WTC11 (cell line): ENCODE measurements around the gene CIAPIN1. TPM values are rescaled to one million over a fixed set of nuclear protein-coding genes. Genes with fewer than 3 reads are reported as not detected.

ENCODE experiments used
- ATAC-seq: fragments of 200-7000 bp; cut with Tn5 transposase; 2 replicates; pipeline ENCODE4 v1.10.0; 2021; ENCODE audit warnings: mild to moderate bottlenecking, moderate library complexity
- CTCF ChIA-PET: fragments of 300-600 bp; sonication (Branson Sonifier 250); formaldehyde crosslinking; loops from one replicate; lab custom pipeline; 2021; ENCODE audit warnings: antibody characterized with exemption; lab: Charles Lee
- POLR2A ChIA-PET: fragments of 350-600 bp; sonication (Branson Sonifier 250); formaldehyde crosslinking; loops from one replicate; lab custom pipeline; 2021; ENCODE audit warnings: antibody characterized with exemption; lab: Charles Lee
- DNase-seq: peaks from one replicate; pipeline ENCODE4 v3.0.0; 2021; ENCODE audit warnings: low spot score
- H3K27ac Mint-ChIP-seq: 2 replicates; pipeline ENCODE4 v1.8.0; 2021; ENCODE audit warnings: mixed read lengths
- H3K27me3 Mint-ChIP-seq: 2 replicates; pipeline ENCODE4 v1.8.0; 2021; ENCODE audit warnings: low read depth, mild to moderate bottlenecking, moderate library complexity, mixed read lengths
- H3K36me3 Mint-ChIP-seq: 2 replicates; pipeline ENCODE4 v1.8.0; 2021; ENCODE audit warnings: mixed read lengths
- H3K4me1 Mint-ChIP-seq: 2 replicates; pipeline ENCODE4 v1.8.0; 2022; ENCODE audit warnings: mixed read lengths
- H3K4me3 Mint-ChIP-seq: 2 replicates; pipeline ENCODE4 v1.8.0; 2021; ENCODE audit warnings: mild to moderate bottlenecking, moderate library complexity, mixed read lengths
- H3K9me3 Mint-ChIP-seq: 2 replicates; pipeline ENCODE4 v1.8.0; 2021; ENCODE audit warnings: mixed read lengths
- CBFB ChIP-seq: sonication (generic); formaldehyde crosslinking; IDR thresholded peaks from 2 replicates; pipeline ENCODE4 v1.8.1; 2022; ENCODE audit warnings: mild to moderate bottlenecking, low read depth, missing genetic modification reagents
- CREB1 ChIP-seq: sonication (generic); formaldehyde crosslinking; IDR thresholded peaks from 2 replicates; pipeline ENCODE4 v1.8.0; 2023; ENCODE audit warnings: mild to moderate bottlenecking, missing genetic modification reagents
- HMGA2 ChIP-seq: fragments of 250-450 bp; sonication (Bioruptor Pico); IDR thresholded peaks from 2 replicates; pipeline ENCODE4 v1.4.0; 2021; ENCODE audit warnings: mild to moderate bottlenecking, moderate library complexity
- JUN ChIP-seq: sonication (generic); formaldehyde crosslinking; IDR thresholded peaks from 2 replicates; pipeline ENCODE4 v1.8.0; 2023; ENCODE audit warnings: mild to moderate bottlenecking, missing genetic modification reagents
- NFE2L1 ChIP-seq: sonication (generic); formaldehyde crosslinking; IDR thresholded peaks from 2 replicates; pipeline ENCODE4 v1.8.1; 2023; ENCODE audit warnings: missing genetic modification reagents
- TCF7 ChIP-seq: sonication (generic); formaldehyde crosslinking; IDR thresholded peaks from 2 replicates; pipeline ENCODE4 v1.8.0; 2022; ENCODE audit warnings: mild to moderate bottlenecking, low read depth, missing genetic modification reagents, moderate library complexity
- ZNF263 ChIP-seq: sonication (generic); formaldehyde crosslinking; IDR thresholded peaks from 2 replicates; pipeline ENCODE4 v1.8.1; 2022; ENCODE audit warnings: low read depth, mild to moderate bottlenecking, moderate library complexity, missing genetic modification reagents
- ZNF416 ChIP-seq: fragments of 250-450 bp; sonication (Bioruptor Pico); IDR thresholded peaks from 2 replicates; pipeline ENCODE4 v1.9.0; 2021; ENCODE audit warnings: mild to moderate bottlenecking, inconsistent platforms
- ZNF671 ChIP-seq: fragments of 250-450 bp; sonication (Bioruptor Pico); IDR thresholded peaks from 2 replicates; pipeline ENCODE4 v1.8.0; 2021; ENCODE audit warnings: mild to moderate bottlenecking
- total RNA-seq: library from RNA; stranded (reverse); gene quantifications from 3 replicates; pipeline ENCODE4 v1.2.3, GENCODE V29; 2021
- TF ChIP-seq, protein P1 (sequence below): sonication (generic); formaldehyde crosslinking; IDR thresholded peaks from 2 replicates; pipeline ENCODE4 v1.8.1; 2022; ENCODE audit warnings: low read depth, missing genetic modification reagents, borderline replicate concordance
- TF ChIP-seq, protein P2 (sequence below): fragments of 250-450 bp; sonication (Bioruptor Pico); IDR thresholded peaks from 2 replicates; pipeline ENCODE4 v1.9.0; 2021; ENCODE audit warnings: mild to moderate bottlenecking
- TF ChIP-seq, protein P3 (sequence below): fragments of 250-450 bp; sonication (Bioruptor Pico); conservative IDR thresholded peaks from 2 replicates; pipeline ENCODE4 v1.9.0; 2021; ENCODE audit warnings: mild to moderate bottlenecking
- TF ChIP-seq, protein P4 (sequence below): sonication (generic); formaldehyde crosslinking; IDR thresholded peaks from 2 replicates; pipeline ENCODE4 v1.8.1; 2022; ENCODE audit warnings: mild to moderate bottlenecking, missing genetic modification reagents, moderate library complexity, borderline replicate concordance
- TF ChIP-seq, protein P5 (sequence below): sonication (generic); formaldehyde crosslinking; IDR thresholded peaks from 2 replicates; pipeline ENCODE4 v1.8.1; 2022; ENCODE audit warnings: low read depth, mild to moderate bottlenecking, moderate library complexity, missing genetic modification reagents, borderline replicate concordance
- TF ChIP-seq, protein P6 (sequence below): sonication (generic); formaldehyde crosslinking; IDR thresholded peaks from 2 replicates; pipeline ENCODE4 v1.8.1; 2023; ENCODE audit warnings: mild to moderate bottlenecking, missing genetic modification reagents, borderline replicate concordance
- TF ChIP-seq, protein P7 (sequence below): fragments of 250-450 bp; sonication (Bioruptor Pico); IDR thresholded peaks from 2 replicates; pipeline ENCODE4 v1.9.0; 2021; ENCODE audit warnings: mild to moderate bottlenecking

The CIAPIN1 gene
- total RNA-seq, 1 experiment from 2014 or later, result 87.9 TPM

DNA sequence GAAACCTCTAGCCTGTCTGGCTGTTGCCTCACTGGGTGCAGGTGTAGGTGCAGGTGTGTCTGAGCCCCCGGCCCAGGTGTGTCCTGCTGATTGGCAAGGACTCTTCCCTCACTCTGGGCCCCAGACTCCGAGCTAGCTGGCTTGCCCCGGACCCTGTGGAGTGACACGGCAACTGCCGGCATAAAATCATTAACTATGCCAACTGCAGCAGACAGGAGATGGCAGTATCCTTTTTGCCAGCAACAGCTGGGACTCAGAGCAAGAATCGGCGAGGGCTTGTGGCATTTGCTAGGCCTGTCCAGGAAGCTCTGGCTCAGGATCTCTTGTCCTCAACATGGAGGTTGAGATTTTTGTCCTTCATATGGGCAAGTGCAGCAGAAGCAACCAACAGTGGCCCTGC lies 20.8 kb downstream of the CIAPIN1 start:
- ChIA-PET POLR2A (interaction anchor here (0.7 kb wide), 1 partner anchor 136 kb away, joined by 3 read pairs; no protein-coding TSS in a partner anchor), CTCF (interaction anchor here (0.6 to 1.2 kb wide), 2 partner anchors 9 to 10 kb away, joined by 3 read pairs; no protein-coding TSS in a partner anchor)
- TF ChIP-seq ZNF263, result no peak
- no peak for TF ChIP-seq JUN (CRISPR knock-in tag)
- TF ChIP-seq TCF7, result no peak
- TF ChIP-seq CREB1 (CRISPR knock-in tag), result no peak
- TF ChIP-seq, protein P1, sequence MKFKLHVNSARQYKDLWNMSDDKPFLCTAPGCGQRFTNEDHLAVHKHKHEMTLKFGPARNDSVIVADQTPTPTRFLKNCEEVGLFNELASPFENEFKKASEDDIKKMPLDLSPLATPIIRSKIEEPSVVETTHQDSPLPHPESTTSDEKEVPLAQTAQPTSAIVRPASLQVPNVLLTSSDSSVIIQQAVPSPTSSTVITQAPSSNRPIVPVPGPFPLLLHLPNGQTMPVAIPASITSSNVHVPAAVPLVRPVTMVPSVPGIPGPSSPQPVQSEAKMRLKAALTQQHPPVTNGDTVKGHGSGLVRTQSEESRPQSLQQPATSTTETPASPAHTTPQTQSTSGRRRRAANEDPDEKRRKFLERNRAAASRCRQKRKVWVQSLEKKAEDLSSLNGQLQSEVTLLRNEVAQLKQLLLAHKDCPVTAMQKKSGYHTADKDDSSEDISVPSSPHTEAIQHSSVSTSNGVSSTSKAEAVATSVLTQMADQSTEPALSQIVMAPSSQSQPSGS (CRISPR knock-in tag), result no peak
- TF ChIP-seq, protein P2, sequence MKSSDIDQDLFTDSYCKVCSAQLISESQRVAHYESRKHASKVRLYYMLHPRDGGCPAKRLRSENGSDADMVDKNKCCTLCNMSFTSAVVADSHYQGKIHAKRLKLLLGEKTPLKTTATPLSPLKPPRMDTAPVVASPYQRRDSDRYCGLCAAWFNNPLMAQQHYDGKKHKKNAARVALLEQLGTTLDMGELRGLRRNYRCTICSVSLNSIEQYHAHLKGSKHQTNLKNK (CRISPR knock-in tag), result no peak
- no peak for TF ChIP-seq HMGA2 (CRISPR knock-in tag)
- TF ChIP-seq, protein P3, sequence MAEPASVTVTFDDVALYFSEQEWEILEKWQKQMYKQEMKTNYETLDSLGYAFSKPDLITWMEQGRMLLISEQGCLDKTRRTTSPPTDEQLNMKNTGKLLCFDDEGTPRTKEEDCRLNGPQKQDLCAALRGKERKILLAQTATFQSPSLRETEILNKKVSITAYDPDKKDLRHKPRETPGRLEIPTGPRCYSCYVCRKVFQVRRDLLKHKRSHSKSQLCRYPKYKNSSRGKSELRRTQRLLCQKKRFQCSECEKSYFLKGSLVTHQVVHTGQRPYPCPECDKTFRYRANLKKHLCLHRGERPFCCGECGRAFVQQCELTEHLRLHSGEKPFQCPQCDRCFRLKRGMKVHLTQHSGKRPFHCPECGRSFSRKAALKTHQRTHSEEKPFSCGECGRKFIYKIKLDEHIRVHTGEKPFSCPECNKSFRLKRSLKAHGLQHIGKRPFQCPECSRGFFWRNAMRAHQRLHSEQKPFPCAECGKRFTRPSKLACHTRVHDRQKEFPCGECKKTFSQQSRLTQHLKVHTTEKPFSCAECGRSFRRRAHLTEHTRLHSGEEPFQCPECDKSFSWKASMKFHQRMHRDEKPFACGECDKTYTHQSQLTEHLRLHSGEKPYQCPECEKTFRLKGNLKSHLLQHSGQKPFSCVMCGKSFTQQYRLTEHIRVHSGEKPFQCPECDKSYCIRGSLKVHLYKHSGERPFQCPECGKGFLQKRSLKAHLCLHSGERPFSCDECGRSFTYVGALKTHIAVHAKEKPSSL (CRISPR knock-in tag), result no peak
- H3K36me3 Mint-ChIP-seq, result peaks cover 39% of the 10 kb centered on the region
- H3K4me3 Mint-ChIP-seq, result no peak overlapping the region
- peaks cover 7% of the 10 kb centered on the region for H3K4me1 Mint-ChIP-seq
- no peak overlapping the region for H3K27ac Mint-ChIP-seq
- H3K9me3 Mint-ChIP-seq, result no peaks in the 10 kb centered on the region
- ATAC-seq, result no peak
- no peaks in the 10 kb centered on the region for H3K27me3 Mint-ChIP-seq
- DNase-seq, result no peak

DNA sequence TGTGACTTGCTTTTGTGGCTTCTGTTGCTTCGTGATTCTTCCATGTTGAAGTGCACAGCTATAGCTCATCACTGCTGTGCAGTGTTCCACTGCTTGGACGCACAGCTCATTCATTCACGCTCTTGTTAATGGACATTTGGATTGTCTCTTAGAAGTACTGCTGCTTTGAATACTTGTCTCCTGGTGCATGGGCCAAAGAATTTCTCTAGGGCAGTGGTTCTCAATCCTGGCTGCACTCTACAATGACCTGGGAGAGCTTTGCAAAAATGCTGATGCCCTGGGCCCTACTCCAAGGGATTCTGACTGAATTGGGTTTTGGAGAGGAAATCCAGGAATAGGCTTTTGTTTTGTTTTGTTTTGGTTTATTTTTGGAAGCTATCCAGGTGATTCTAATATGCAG lies 22.6 kb downstream of the CIAPIN1 start:
- ATAC-seq, result no peak
- DNase-seq, result no peak
- ChIA-PET CTCF (interaction anchor here (0.9 to 1.9 kb wide), 3 partner anchors 15 to 94 kb away, joined by 3 to 5 read pairs (median 3); partner anchors contain the start of genes CIAPIN1 and COQ9), POLR2A (no interaction called here)
- no peak overlapping the region for H3K27ac Mint-ChIP-seq
- peaks cover 22% of the 10 kb centered on the region for H3K36me3 Mint-ChIP-seq
- TF ChIP-seq, protein P4, sequence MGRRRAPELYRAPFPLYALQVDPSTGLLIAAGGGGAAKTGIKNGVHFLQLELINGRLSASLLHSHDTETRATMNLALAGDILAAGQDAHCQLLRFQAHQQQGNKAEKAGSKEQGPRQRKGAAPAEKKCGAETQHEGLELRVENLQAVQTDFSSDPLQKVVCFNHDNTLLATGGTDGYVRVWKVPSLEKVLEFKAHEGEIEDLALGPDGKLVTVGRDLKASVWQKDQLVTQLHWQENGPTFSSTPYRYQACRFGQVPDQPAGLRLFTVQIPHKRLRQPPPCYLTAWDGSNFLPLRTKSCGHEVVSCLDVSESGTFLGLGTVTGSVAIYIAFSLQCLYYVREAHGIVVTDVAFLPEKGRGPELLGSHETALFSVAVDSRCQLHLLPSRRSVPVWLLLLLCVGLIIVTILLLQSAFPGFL (CRISPR knock-in tag), result no peak
- H3K27me3 Mint-ChIP-seq, result no peaks in the 10 kb centered on the region
- no peaks in the 10 kb centered on the region for H3K9me3 Mint-ChIP-seq
- H3K4me1 Mint-ChIP-seq, result peaks cover 10% of the 10 kb centered on the region
- no peak overlapping the region for H3K4me3 Mint-ChIP-seq

DNA sequence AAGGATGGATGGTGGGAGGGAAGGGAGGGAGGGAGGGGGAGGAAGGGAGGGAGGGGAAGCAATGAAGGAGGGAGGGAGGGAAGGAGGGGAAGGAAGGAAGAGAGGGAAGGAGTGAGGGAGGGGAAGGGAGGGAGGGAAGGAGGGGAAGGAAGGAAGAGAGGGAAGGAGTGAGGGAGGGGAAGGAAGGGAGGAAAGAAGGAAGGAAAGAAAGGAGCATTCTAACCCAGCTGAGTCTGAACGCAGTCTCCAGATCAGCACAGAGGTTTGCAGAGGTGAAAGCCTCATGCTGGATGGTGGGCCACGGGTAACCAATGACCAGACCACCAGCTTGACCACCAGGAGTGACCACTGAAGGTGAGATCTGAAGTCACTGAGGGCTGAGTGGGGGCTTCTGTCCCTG lies 24.0 kb downstream of the CIAPIN1 start:
- Mint-ChIP-seq H3K36me3 (peaks cover 12% of the 10 kb centered on the region), H3K4me1 (peaks cover 21% of the 10 kb centered on the region), H3K9me3 (no peaks in the 10 kb centered on the region), H3K27me3 (no peaks in the 10 kb centered on the region), H3K27ac (no peak overlapping the region), H3K4me3 (no peak overlapping the region)
- ChIA-PET CTCF (interaction anchor here (0.7 to 1.9 kb wide), 6 partner anchors 42 to 123 kb away, joined by 3 to 16 read pairs (median 4); no protein-coding TSS in a partner anchor), POLR2A (no interaction called here)
- ATAC-seq, result no peak
- DNase-seq, result no peak
- TF ChIP-seq, protein P2 (CRISPR knock-in tag), result no peak
- TF ChIP-seq CBFB (CRISPR knock-in tag), result no peak
- TF ChIP-seq ZNF671 (CRISPR knock-in tag), result no peak
- TF ChIP-seq ZNF416, result no peak
- TF ChIP-seq, protein P5, sequence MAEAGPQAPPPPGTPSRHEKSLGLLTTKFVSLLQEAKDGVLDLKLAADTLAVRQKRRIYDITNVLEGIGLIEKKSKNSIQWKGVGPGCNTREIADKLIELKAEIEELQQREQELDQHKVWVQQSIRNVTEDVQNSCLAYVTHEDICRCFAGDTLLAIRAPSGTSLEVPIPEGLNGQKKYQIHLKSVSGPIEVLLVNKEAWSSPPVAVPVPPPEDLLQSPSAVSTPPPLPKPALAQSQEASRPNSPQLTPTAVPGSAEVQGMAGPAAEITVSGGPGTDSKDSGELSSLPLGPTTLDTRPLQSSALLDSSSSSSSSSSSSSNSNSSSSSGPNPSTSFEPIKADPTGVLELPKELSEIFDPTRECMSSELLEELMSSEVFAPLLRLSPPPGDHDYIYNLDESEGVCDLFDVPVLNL (CRISPR knock-in tag), result no peak
- TF ChIP-seq HMGA2 (CRISPR knock-in tag), result no peak
- TF ChIP-seq, protein P6, sequence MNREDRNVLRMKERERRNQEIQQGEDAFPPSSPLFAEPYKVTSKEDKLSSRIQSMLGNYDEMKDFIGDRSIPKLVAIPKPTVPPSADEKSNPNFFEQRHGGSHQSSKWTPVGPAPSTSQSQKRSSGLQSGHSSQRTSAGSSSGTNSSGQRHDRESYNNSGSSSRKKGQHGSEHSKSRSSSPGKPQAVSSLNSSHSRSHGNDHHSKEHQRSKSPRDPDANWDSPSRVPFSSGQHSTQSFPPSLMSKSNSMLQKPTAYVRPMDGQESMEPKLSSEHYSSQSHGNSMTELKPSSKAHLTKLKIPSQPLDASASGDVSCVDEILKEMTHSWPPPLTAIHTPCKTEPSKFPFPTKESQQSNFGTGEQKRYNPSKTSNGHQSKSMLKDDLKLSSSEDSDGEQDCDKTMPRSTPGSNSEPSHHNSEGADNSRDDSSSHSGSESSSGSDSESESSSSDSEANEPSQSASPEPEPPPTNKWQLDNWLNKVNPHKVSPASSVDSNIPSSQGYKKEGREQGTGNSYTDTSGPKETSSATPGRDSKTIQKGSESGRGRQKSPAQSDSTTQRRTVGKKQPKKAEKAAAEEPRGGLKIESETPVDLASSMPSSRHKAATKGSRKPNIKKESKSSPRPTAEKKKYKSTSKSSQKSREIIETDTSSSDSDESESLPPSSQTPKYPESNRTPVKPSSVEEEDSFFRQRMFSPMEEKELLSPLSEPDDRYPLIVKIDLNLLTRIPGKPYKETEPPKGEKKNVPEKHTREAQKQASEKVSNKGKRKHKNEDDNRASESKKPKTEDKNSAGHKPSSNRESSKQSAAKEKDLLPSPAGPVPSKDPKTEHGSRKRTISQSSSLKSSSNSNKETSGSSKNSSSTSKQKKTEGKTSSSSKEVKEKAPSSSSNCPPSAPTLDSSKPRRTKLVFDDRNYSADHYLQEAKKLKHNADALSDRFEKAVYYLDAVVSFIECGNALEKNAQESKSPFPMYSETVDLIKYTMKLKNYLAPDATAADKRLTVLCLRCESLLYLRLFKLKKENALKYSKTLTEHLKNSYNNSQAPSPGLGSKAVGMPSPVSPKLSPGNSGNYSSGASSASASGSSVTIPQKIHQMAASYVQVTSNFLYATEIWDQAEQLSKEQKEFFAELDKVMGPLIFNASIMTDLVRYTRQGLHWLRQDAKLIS (CRISPR knock-in tag), result no peak
- no peak for TF ChIP-seq NFE2L1 (CRISPR knock-in tag)
- TF ChIP-seq, protein P7, sequence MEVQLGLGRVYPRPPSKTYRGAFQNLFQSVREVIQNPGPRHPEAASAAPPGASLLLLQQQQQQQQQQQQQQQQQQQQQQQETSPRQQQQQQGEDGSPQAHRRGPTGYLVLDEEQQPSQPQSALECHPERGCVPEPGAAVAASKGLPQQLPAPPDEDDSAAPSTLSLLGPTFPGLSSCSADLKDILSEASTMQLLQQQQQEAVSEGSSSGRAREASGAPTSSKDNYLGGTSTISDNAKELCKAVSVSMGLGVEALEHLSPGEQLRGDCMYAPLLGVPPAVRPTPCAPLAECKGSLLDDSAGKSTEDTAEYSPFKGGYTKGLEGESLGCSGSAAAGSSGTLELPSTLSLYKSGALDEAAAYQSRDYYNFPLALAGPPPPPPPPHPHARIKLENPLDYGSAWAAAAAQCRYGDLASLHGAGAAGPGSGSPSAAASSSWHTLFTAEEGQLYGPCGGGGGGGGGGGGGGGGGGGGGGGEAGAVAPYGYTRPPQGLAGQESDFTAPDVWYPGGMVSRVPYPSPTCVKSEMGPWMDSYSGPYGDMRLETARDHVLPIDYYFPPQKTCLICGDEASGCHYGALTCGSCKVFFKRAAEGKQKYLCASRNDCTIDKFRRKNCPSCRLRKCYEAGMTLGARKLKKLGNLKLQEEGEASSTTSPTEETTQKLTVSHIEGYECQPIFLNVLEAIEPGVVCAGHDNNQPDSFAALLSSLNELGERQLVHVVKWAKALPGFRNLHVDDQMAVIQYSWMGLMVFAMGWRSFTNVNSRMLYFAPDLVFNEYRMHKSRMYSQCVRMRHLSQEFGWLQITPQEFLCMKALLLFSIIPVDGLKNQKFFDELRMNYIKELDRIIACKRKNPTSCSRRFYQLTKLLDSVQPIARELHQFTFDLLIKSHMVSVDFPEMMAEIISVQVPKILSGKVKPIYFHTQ (CRISPR knock-in tag), result no peak
